Measurements from ENCODE around the gene PROX1.
"Not testable (repeated sequence)": the region's sequence is repeated elsewhere in the genome, so short reads cannot be mapped to it uniquely, and the experiment has no call there.

Gene PROX1

DNA sequence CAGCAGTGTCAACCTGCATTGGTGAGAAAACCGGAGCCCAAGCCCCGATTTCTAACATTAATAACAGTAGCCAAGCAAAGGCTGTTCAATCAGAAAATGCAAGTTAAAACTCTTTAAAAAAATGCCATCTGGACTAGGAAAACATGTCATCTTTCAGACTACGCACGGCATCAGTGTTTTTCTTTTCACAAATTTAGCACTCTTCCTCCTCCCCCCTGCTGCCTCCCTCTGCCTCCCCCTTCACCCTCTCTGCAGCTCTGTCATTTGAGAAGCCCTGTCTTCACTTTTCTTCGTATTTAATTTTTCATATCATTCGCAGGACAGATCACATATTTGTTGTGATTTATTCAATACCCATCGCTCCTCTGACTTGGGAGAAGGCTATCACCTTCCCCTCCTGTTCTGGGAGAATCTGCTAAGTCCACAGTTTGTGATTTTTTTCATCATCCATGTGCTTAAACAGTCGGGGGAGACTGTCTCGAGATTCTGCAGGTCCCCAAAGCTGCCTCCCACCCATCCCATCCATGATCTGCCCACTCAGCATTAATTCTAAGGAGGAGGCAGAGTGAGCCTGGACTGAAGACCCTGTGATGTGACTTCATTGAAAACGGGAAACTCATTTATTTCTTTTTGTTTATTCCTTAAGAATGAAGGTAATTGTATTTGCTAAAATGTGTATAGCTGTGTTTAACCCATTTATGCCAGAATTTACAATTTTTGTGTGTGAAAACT, 84.8 kb downstream of the PROX1 start:
- no peak for DNase-seq (ENCODE audit: low spot score)

DNA sequence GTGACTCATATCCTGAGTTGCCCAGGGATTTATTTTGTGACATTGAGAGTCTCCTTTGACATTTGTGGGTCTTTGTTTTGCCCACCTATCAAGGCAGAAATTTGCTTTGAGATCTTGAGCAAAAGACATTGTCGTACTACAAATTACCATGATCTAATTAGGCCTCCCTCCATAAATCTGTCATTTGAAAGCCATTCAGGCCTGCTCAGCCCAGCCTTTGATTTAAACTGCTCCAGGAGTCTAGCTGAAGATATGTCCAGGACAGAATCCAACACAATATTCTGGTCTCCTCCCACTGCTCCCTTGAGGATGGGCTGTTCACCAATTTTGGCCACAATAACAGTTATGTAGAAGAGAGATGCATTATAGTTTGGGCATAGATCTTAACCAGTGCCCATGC, 86.7 kb downstream of the PROX1 start:
- DNase-seq (ENCODE audit: low spot score) = no peak

DNA sequence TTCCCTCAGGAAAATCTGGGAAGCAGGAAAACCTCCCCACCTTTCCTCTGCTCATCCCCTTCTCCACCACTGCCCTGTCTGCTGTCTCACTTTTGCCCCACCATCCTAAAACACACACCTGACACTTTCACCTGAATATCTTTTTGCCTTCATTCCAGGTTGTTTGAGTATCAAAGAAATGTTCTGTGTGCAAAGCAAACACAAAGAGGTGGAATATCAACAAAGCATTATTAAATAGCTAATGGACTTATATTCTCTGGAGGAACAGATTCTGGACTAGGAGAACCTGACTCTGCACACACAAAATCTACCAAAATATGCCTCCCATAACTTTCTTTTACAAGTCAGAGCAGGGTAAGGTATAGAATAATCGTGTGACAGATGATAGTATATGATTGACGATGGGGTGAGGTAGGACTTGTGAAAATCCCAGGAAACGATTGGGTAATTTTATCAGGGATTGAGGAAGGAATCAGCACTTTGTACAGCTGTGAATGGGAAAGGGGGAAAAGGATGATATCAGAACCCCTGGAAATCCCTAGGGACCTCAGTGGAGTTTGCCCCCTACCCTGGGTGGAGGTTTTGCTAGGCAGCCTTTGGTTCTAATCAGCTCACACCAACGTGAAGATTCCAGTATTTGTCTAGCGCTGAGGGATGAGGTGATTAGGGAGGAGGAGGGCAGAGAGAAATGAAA, 87.7 kb downstream of the PROX1 start:
- no peak for DNase-seq (ENCODE audit: low spot score)

DNA sequence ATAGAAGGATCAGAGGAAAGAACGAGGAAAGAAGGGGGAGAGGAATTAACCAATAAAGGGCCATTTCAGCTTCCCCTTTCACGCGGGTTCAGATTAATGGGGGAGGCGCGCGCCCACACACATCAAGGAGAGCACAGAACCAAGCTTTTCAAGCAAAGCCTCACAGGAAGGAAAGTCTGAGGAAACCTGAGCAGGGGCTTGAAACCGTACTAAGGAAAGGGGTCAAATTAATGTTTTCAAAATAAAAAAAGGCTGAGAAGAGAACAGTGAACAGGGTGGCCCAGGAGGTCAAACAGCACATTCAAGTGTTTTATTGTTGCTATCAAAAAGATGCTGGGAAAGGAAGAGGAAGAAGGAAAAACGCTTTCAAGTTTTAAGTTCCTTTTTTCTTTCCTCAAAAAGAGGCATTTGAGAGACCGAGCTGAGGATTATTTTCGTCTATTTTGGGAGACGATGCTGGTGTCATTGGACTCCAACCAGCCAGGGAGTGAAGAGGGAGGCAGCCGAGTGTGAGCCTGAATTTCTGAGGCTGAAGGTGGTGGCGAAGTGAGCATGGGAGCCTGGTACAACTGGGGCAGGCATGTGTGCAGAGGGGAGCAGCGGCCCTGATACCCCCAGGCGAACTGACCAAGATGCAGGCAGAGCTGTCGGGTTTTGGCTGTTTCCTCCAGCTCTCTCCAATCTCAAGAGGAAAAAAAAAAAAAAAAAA, 88.4 kb downstream of the PROX1 start:
- DNase-seq (ENCODE audit: low spot score) = no peak

DNA sequence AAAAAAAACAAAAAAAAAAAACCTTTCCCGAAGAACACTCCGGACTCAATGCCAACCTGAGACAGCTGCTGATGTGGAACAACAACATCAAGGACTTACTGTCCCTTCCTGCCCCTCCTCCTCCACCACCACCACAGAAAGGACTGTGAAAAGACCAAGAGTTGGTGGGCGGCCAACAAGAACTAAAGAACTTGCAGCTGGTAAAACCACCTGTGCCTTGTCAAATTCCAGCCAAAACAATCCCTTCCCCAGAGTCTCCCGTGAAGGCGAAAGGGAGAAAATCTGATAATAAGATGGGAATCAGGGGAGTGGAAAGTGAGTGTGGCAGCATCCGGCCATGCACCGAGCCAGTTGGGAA, 88.9 kb downstream of the PROX1 start:
- no peak for DNase-seq (ENCODE audit: low spot score)

DNA sequence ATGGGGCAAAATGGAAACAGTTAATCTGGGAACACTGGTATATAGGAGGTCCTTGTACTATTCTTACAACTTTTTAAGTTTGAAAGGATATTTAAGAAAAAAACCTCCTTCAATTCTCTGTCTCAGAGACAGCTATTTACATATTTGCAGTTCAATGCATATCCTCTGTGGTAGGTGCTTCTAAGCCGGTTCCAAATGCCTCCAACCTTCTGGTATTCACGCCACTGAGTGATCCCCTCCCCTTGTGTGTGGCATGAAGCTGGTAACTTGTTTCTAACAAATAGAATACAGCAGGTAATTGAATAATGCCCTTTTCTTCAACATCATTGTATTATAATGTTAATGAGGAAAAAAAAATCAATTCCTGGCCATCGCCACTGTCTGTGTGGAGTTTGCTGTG, 91.2 kb downstream of the PROX1 start:
- no peak for DNase-seq (ENCODE audit: low spot score)

DNA sequence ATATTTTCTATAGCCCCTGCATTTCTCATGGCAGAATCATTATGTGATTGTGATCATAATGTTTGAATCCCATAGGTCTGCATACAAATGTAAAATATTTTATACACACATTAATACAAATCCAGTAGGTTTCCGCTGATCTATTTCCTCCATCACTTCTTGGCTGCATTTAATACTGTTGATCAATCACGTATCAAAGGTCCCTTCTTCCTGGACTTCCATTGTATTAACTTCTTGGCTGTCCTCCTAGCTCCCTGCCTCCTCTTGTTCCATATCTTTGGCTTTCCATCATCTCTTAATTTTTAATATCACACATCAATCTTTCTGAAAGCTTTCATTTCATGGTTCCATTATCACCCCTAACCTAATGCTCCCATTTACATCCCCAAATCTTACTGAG, 97.6 kb downstream of the PROX1 start:
- no peak for DNase-seq (ENCODE audit: low spot score)

- DNase-seq (ENCODE audit: low spot score) = no peak
Measured at GRCh38 chr1:214086945-214087344, 99.2 kb downstream of the PROX1 start.

DNA sequence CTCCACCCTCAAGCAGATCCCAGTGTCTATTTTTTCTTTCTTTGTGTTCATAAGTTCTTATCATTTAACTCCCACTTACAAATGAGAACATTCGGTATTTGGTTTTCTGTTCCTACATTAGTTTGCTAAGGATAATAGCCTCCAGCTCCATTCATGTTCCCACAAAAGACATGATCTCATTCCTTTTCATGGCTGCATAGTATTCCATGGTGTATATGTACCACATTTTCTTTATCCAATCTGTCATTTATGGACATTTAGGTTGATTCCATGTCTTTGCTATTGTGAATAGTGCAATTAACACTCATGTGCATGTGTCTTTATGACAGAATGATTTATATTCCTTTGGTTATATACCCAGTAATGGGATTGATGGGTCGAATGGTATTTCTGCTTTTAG, 101.2 kb downstream of the PROX1 start:
- not testable (repeated sequence) for DNase-seq (ENCODE audit: low spot score)
